GM18502 (cell line): ENCODE results near the gene SHB.
"Not testable (repeated sequence)": the region's sequence is repeated elsewhere in the genome, so short reads cannot be mapped to it uniquely, and the experiment has no call there.

Experiments
- ATAC-seq: cut with Tn5 transposase; IDR thresholded peaks from one replicate; pipeline ENCODE4 v1.9.1; 2021; ENCODE audit warnings: mild to moderate bottlenecking; ENCODE audit not compliant: unreplicated experiment, poor library complexity

The SHB gene

GRCh38 chr9:38064842-38065368, 4.1 kb downstream of the SHB start:
- no peak for ATAC-seq

- no peak for ATAC-seq
Measured at GRCh38 chr9:38063363-38063707, 5.7 kb downstream of the SHB start.

DNA sequence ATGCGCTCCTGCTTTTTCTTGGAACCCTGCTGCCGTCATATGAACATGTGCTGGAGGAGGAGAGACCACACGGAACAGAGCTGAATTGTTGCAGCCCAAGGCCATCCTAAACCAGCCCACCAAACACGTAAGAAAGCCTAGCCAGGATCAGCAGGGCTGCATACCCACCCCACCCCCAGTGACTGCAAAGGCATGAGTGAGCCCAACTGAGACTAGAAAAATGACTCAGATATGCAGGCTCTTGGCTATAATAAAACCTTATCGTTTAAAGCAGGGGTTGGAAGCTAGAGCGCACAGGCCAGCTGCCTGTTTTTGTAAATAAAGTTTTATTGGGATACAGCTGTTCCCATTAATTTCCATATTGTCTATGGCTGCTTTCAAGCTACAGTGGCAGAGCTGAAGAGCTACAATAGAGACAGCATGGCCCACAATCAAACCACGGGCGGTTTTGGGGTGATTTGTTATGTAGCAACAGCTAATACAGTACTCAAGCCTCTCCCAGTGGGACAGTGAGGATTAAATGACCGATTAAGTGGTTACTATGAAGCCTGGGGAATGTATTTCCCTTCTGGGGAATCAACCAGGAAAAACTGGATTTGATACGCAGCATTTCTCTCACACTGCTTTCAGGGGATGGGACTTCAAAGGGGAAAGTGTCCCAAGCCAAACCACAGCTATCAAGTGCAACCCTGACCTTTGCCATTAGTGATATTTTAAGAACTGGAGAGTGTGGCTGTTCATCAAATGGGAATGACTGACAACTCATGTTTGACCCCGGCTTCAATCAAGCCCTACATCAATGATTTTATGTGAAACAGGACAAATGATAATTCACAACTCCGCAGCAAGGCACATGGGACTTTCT, 6.3 kb downstream of the SHB start:
- no peak for ATAC-seq

DNA sequence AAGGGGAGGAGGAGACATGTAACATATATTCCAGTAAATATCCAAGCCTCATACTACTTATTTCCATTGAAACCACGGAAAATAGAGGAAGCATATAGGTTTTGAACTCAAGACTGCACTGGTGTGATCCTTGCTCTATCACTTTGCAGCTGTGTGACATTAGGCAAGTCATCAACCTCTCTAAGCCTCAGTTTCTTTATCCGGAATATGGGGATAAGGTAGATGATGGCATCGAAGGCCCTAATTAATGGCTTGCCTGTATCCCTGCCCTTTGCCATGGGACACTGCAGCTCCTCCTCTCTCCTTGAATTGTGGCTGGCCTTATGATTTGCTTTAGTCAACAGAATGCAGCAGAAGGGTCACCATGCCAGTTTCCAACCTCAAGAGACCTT, 6.9 kb downstream of the SHB start:
- no peak for ATAC-seq

GRCh38 chr9:38061326-38061977, 7.6 kb downstream of the SHB start:
- ATAC-seq = peak; percentile 62

GRCh38 chr9:38060681-38061080, 8.3 kb downstream of the SHB start:
- no peak for ATAC-seq

DNA sequence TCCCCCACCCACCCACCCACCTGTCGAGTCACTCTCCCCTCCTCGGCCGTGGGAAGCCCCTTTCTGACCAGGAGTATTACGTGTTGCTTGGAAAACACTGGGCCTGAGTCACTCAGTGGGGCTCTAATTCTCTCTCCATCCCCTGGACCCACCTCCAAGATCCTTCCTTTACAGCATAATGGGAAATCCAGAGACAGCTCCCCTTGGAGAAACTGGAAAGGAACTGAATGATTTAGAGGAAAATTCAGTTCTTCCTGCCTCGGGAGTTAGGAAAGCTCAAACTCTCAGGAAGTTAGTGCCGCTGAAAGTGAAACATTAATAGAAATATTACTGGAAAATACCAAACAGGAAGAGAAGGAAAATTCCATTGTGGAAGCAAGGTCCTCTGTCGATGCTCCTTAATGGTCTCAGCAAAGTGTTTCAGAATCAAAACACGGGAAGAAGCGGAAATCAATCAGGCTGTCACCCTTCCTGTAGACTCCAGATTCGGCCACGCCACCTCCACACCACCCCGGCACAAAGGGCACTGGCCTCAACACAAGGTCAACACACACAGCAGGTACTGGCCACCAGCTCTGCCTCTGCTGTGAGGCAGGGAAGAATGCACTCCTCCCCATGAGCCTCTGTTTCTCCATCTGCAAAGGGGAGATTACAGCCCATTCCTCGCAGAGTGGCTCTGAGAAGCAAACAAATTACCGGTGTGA, 9.6 kb downstream of the SHB start:
- no peak for ATAC-seq

- ATAC-seq = no peak
Measured at GRCh38 chr9:38058452-38059232, 10.4 kb downstream of the SHB start.

DNA sequence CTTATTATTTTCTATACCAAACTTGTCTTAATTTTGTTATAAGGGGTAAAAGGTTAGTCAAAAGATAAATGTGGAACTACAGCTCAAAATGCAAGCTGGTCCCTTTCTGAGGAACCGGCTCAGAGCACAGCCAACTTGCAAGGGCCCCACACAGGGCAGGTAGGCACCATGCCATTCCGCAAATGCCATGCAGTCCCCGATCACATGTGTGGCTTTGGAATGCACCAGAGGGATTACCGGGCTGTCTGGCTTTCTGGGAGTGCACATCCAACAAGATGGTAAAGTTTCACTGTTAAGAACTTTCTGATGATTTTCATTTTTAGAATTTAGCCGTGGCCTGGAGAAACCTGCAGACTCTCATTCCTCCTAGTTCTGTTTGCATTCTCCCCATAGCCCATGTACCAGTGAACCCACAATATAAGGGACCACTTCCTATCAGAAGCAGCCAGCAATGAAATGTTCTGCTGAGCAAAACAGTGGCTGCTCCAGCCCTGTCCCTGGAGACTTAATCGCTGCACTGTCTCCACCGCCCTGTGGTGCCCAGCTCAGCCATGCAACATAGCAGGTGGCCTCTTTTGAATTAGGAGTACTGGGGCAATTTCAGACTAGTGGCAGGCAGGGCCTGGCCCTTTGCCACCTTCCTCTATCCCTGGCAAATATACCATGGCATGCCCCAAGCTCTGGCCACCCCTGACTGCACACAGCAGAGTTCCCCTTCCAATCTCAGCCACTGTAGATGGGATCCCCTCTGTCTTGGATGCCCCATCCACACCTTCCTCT, 11.4 kb downstream of the SHB start:
- no peak for ATAC-seq

DNA sequence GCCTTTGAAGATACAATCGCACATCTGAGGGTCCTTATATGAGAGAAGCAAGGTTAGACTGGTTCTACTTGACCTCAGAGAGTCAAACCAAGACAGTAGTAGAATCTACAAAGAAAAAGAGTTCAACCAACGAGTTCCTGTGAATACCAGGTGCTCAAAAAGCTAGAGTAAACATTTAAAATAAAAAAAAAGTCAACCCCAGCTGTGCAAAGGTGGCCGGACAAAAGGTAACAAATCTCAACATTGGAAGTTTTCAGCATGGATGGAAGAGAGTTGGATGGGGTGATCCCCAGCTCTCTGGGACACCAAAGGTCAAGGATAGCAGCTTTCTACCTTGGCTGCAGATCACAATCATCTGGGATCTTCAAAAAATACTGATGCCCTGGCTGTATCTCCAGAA, 14.4 kb downstream of the SHB start:
- no peak for ATAC-seq

DNA sequence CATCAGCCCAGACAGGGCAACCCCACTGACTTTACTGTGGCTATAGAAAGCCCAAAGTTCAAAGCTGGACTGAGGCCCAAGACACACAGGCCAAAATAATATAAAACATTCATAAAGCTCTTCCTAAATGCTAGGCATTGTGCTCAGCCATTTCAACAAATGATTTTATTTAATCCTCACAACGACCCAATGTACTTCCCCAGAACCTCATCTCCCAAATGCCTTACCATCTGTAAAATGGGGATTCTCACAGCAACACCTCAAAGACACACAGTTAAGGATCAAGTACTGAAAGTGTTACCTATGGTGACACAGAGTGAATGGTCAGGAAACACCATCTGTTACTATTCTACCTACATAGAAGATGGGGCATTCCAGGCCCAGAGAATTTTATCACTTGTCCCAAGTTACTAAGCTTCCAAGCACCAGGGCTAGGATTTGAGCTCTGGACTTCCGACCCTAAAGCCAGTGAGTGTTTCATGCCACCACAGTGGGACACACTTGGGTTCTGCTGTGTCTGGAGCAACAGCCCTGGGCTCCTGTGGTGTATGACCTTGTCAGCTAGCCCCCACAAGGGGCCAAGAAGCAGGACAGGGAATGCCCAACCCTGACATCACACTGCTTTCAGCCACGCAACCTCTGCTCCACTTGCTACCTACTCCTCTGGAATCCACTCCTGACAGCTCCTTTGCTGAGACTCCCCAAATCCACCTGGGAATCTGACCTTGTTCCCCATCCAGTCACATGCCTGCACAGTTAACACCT, 15.1 kb downstream of the SHB start:
- ATAC-seq = no peak

DNA sequence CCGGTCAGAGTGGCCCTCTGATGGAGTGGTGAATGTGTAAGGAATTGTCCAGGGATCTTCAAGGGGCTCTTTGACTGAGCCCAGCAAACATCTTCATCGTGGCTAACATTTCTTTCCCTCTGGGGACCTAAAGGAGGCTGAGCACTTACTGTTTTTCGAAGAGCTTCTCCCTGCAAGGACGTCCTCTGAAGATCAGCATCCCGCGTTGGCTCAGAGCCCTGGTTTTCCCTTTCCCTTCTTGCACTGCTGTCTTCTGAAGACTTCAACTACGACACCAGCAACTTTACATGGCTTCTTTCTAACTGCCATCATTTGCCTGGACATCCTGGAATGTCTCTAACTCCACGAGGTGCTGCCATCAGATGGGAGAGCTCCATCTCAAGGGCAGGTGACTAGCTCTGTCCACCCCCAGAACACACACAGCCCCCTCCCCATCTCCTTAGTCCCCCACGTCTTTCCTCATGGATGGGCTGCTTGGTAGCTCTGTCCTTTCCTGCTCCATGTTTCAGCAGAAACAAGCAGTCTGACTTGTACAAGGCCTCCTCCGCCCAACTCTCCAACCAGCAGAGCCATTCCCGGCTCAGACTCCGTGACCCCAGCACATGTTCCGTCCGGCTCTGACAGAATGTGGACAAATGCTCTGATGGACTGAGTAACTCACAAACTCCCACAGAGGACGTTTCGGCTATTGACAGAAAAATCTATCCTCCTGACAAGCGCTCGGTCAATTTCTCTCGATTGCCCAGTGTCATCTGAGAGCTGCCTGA, 17.1 kb downstream of the SHB start:
- no peak for ATAC-seq

GRCh38 chr9:38048316-38048969, 20.6 kb downstream of the SHB start:
- no peak for ATAC-seq

GRCh38 chr9:38047301-38048251, 21.5 kb downstream of the SHB start:
- no peak for ATAC-seq

DNA sequence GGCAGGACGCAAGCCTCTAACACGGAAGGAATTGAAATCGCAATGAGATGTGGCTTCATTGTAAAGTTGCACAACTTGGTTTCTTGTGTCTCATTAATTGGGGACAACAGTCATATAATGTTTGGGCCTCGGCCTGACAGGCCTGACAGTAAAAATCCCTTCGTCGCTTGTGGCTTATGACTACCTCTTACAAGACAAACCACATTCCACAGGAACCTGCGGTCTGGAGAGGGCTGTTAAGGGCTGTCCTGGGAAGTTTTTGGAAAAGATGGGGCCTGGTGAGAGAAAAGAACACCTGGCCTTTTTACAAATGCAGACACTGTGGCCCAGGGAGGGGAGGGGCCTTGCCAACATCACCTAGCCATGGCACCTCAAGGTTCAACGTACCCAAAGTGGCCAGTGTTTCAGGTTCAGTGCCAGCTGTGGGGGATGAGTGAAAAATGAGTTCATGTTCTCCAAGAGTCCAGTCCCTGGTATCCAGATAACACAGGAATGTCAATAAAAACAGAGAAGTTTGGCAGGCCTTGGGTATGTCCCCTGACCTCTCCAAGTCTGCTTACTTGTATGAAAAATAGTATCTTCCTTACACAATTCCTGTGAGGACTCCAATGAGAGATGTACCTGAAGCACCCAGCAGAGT, 22.2 kb downstream of the SHB start:
- no peak for ATAC-seq

GRCh38 chr9:38045939-38046338, 23.1 kb downstream of the SHB start:
- ATAC-seq = not testable (repeated sequence)
